SIG-M5 treated with dmso at 0.1 percent for 504 hours (cell line): Measurements from ENCODE around the gene LENEP.

ENCODE experiments used
- DNase-seq: peaks from one replicate; lab custom pipeline; 2025; ENCODE audit not compliant: unreplicated experiment; lab: John Stamatoyannopoulos, UW

Gene LENEP

GRCh38 chr1:155026154-155026553 is 32.8 kb downstream of the LENEP start:
- no peak for DNase-seq

DNA sequence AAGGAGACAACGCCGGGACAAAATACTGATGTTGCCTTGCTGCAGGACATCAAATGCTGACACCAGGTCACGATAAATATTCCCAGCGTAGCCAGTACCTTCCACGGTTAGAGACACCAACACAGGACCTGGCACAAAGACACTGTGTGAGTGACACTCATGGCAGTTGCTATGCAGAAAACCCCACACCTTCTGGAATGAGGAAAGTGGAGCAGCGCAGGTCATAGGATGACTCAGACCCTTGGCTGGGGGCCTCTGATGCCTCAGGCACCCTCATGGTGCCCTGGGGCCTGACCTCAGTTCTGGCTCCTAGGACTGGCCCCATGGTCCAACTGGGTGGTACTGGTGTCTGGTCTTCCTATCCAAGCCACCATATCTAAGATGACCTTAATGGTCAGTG is 33.2 kb downstream of the LENEP start:
- DNase-seq = no peak

DNA sequence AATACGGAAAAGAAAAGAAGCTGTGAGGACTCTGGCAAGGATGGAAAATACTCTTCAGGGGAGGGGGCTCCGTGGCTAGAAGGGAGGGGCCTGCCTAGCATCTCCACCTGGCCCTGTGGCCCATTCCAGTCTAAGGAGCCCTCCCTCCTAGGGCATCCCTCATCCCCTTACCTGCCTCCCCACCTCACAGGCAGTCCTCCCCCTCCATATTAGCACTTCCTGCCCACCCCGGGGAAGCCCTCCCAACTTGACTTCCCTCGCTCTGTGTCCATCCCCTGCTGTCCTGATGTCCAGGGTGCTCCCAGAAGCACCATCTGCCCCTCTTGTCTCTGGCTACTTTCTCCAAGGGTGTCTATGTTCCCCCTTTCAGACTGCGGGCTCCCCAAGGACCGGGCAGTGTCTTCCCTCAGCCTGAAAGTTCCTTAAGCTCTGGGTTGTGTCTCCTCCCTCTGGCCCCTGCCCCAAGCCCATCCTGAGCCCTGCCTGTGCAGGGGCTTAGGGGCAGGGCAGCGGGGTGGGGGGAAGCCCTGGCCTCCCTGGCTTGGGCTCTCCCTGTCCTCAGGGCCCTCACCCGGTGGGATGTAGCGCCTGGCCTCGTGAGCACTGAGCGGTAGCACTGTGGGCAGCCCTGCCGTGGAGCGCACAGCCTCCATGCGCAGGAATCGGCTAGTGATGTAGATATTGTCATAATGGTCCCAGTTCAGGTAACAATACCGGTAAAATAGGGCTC is 36.3 kb downstream of the LENEP start:
- DNase-seq = no peak

GRCh38 chr1:155030243-155030795 is 36.9 kb downstream of the LENEP start:
- no peak for DNase-seq

- no peak for DNase-seq
Observed at GRCh38 chr1:155030899-155031298, 37.5 kb downstream of the LENEP start.

DNA sequence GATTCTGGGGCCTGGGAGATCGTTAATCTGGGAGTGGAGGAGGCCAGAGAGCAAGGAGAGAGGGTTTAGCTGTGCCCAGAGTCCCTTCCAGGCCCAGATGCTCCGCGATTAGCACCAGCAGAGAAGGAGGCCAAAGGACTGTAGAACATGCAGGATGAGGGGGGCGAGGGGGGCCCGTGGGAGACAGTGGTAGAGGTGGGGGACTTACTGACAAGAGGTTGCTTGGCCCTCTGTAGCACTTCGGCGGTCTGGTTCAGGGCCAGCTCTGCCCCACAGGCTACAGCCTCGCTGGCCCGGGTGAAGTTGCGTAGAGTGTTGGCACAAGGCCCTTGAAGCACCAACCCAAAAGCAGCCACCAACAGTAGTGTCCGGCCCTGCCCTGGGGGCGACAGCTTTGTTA is 39.5 kb downstream of the LENEP start:
- no peak for DNase-seq

GRCh38 chr1:155033524-155033923 is 40.1 kb downstream of the LENEP start, which contains the start of the genes DCST1 and DCST2:
Gene DCST1, plus strand, starts transcription at chr1:155033824. Its CDS starts 213 bp downstream, at chr1:155034037.
Gene DCST2, minus strand, starts transcription at chr1:155033781. Its CDS starts 80 bp downstream, at chr1:155033701.
- DNase-seq = no peak

DNA sequence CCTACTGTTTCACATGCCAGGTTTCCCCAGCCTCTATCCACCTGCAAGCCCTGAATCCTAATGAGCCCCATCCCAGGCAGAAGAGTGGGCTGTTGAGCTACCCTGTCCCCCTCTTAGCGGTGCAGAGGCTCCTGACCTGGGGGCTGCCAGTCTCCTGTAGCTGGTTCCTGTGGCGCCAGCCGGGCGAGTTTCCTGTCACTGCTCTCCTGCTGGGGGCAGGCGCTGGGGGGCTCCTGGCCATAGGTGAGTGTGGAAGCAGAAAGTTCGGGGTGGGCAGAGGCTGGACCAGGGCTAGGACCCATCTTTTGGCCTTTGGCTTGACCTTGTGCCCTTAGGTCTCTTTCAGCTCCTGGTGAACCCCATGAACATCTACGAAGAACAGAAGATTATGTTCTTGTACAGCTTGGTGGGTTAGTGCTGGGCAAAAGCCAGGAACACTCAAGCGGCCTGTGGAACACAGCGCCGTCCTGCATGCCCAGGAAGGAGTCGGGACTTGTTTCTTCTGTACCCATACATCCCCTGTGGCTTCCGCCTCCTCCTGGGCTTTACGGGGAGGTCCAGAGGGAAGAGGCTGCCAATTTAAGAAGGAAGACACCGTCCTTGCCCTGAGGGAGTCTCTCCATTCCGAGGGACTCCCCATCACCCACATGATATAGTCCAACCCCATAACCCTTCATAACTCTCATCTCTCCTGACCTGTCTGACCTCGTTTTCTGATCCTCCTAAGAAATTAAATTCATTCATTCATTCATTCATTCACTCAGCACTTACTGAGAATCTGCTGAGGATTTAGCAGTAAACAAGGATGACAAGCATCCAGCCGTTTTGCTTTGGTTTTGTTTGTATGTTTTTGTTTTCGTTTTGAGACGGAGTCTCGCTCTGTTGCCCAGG is 41.2 kb downstream of the LENEP start:
- no peak for DNase-seq

DNA sequence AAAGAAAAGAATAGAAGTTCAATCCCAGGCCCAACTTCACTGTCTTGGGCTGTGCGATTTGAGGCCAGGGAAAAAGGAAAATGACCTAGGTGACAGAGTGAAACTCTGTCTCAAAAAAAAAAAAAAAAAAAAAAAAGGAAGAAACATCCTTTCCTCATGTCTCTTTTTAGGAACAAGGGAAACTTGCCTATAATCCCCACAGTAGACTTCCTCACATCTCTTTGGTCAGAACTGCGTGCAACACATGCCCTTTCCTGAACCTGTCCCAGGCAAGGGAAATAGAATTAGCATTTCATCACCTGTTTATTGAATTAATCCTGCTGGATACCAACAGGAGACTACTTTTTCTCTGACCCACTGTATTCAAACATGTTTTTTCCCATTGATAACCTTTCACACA is 42.5 kb downstream of the LENEP start:
- DNase-seq = no peak

GRCh38 chr1:155037043-155037442 is 43.7 kb downstream of the LENEP start:
- no peak for DNase-seq

DNA sequence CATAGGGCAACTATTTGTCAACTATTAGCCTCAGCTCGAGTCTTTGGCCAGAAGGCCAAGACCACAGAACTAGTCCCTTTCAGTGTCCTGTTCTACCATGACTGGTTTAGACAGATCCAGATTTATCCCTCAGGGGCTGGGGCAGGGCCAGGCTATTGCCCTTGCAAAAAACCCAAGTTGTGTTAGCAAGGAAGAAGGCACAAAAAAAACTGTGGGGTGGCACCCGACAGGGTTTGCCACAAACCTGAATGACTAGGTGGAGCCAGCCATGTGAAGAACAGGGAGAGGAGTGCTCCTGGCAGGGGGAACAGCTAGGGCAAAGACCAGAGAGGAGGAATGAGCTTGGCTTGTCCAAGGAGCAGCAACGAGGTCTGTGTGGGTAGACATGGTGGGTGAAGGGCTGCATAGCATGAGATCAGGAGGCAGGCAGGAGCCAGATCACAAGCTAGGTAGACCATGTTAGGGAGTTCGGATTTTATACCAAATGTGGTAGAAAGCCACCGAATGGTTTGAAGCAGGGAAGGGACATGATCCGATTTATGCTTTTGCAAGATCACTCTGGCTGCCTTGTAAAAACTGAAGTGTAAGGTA is 44.6 kb downstream of the LENEP start:
- DNase-seq = no peak

- DNase-seq = no peak
Observed at GRCh38 chr1:155038602-155039307, 45.4 kb downstream of the LENEP start.

DNA sequence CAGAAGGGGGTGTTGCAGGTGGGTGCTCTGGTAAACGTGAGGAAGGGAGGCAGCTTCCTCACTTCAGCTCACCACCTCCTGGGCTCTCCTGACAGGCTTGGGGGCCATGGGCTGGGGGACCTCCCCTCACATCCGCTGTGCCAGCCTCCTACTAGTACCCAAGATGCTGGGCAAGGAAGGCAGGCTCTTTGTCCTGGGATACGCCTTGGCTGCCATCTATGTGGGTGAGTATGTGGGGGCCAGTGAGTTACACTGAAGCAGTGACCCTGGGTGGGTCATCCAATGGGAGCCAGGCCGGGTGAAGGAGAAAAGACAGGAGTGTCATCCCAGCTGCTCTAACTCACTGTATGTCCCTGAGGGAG is 45.9 kb downstream of the LENEP start:
- DNase-seq = no peak

DNA sequence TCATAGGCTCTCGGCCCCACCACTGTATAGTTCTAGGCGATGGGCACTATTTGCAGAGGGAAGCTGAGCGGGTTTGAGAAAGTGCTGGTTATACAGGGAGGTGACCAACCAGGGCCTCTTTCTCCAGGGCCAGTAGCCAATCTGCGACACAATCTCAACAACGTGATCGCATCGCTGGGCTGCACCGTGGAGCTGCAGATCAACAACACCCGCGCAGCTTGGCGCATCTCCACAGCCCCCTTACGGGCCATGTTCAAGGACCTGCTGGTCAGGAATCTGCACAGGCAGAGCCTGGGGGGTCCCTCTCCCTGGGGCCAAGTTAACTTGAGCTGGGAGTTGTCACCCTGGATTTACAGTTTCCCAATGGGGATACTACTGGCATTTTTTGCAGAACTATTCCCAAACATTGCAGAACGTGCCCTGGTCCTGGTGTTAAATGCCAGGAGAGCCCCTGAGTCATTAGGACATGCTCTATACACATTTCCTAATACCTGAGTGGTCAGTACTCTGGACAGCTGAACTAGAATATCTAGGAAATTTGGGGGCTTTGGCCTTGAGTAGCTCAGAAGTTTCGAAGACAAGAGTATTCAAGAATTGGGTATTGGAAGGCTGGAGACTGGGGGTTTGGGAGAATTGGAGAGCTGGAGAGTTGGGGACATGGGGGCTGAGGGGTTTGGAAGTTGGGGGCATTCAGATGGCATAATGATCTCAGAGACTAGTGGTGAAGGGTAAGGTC is 47.1 kb downstream of the LENEP start:
- DNase-seq = no peak

- DNase-seq = no peak
Observed at GRCh38 chr1:155042789-155043188, 49.4 kb downstream of the LENEP start.

GRCh38 chr1:155043301-155043702 is 49.9 kb downstream of the LENEP start:
- DNase-seq = no peak

- DNase-seq = no peak
Observed at GRCh38 chr1:155043793-155044192, 50.4 kb downstream of the LENEP start.
